HEK293T (cell line): ENCODE results near the gene C2CD4A.

Experiments used
- CTCF ChIA-PET: fragments of 350-600 bp; formaldehyde crosslinking; extraction: SDS; loops from one replicate; lab custom pipeline; 2021; ENCODE audit warnings: antibody characterized with exemption, inconsistent platforms; lab: Yijun Ruan, JAX
- POLR2A ChIA-PET: fragments of 350-600 bp; formaldehyde crosslinking; extraction: SDS; loops from one replicate; lab custom pipeline; 2020; ENCODE audit warnings: antibody characterized with exemption, inconsistent platforms; lab: Yijun Ruan, JAX
- DNase-seq: peaks from one replicate; pipeline ENCODE4 v3.0.0; 2012; ENCODE audit warnings: mixed read lengths; ENCODE audit errors: extremely low spot score
- ARNT ChIP-seq: fragments of 450-650 bp; IDR thresholded peaks from 2 replicates; pipeline ENCODE4 v1.6.1; 2017; ENCODE audit warnings: mild to moderate bottlenecking
- BHLHE40 ChIP-seq: fragments of 450-650 bp; IDR thresholded peaks from 2 replicates; pipeline ENCODE4 v1.6.1; 2016; ENCODE audit warnings: mild to moderate bottlenecking, moderate library complexity, borderline replicate concordance
- CTBP1 ChIP-seq: fragments of 450-650 bp; IDR thresholded peaks from 2 replicates; pipeline ENCODE4 v1.6.1; 2016; ENCODE audit warnings: borderline replicate concordance
- ELF4 ChIP-seq: fragments of 450-650 bp; IDR thresholded peaks from 2 replicates; pipeline ENCODE4 v1.6.1; 2017; ENCODE audit warnings: antibody characterized with exemption
- FOXA1 ChIP-seq: fragments of 450-650 bp; IDR thresholded peaks from 2 replicates; pipeline ENCODE4 v1.6.1; 2016; ENCODE audit warnings: mild to moderate bottlenecking
- HDGF ChIP-seq: fragments of 450-650 bp; IDR thresholded peaks from 2 replicates; pipeline ENCODE4 v1.6.1; 2017; ENCODE audit warnings: antibody characterized with exemption, borderline replicate concordance
- L3MBTL2 ChIP-seq: fragments of 450-650 bp; conservative IDR thresholded peaks from 2 replicates; pipeline ENCODE4 v1.6.1; 2016; ENCODE audit warnings: mild to moderate bottlenecking
- LEF1 ChIP-seq: fragments of 450-650 bp; IDR thresholded peaks from 2 replicates; pipeline ENCODE4 v1.6.1; 2017; ENCODE audit warnings: mild to moderate bottlenecking, borderline replicate concordance
- NFRKB ChIP-seq: fragments of 450-650 bp; IDR thresholded peaks from 2 replicates; pipeline ENCODE4 v1.6.1; 2016; ENCODE audit warnings: mild to moderate bottlenecking, moderate library complexity
- PKNOX1 ChIP-seq: fragments of 450-650 bp; IDR thresholded peaks from 2 replicates; pipeline ENCODE4 v1.6.1; 2016
- SP1 ChIP-seq: fragments of 450-650 bp; IDR thresholded peaks from 2 replicates; pipeline ENCODE4 v1.6.1; 2017
- SUZ12 ChIP-seq: fragments of 450-650 bp; IDR thresholded peaks from 2 replicates; pipeline ENCODE4 v1.6.1; 2016; ENCODE audit warnings: mild to moderate bottlenecking
- TARDBP ChIP-seq: fragments of 450-650 bp; IDR thresholded peaks from 2 replicates; pipeline ENCODE4 v1.6.1; 2016
- ZNF384 ChIP-seq: fragments of 450-650 bp; IDR thresholded peaks from 2 replicates; pipeline ENCODE4 v1.6.1; 2016

C2CD4A gene

DNA sequence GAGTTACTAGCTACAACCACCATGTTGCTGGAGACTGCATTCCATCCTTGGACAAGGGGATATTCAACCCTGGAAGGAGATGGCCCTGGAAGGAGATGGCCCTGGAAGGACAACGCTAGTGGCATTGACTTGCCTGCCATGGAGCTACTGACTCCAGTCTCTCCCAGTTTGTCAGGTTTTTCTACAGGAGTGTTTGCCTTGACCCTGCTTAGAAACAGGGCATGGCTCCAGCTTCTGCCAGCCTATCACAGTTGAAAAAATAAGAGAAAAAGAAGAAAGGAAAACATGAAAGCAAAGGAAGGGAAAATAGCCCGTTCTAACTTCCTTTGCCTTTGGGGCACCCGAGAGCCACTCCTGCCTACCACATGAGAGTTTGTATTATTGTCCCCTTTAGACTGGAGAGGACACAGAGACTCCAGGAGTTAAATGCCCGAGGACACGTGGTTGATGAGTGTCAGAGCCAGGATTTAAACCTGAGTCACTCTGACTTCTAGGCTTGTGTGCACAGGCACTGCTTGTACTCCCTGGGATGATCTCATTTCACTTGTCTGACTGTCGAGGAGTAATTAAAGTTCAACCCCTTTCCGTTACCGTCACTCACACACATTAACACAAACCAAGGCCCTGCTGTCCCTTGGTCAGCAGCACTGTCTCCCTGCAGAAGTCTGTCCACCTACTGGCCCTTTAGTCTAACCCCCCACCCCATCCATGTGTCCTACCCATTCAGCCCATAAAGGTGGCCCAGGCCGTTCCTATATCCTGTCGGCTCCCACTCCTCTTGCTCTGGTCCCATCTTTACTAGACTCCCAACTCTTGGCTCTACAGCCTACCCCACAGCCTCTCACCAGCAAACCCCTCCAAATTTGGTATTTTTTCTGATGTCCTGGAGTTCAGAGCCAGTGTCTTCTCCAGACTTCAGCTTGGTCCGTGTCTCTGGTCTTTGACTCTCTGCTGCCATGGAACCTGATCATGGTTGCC, 46.1 kb downstream of the C2CD4A start:
- DNase-seq: no peak
- TF ChIP-seq LEF1 (no peak), CTBP1 (no peak), FOXA1 (no peak), ARNT (no peak), ELF4 (no peak), SP1 (no peak), L3MBTL2 (no peak), TARDBP (no peak), HDGF (no peak), NFRKB (no peak), SUZ12 (no peak)
- POLR2A ChIA-PET: no interaction called here

DNA sequence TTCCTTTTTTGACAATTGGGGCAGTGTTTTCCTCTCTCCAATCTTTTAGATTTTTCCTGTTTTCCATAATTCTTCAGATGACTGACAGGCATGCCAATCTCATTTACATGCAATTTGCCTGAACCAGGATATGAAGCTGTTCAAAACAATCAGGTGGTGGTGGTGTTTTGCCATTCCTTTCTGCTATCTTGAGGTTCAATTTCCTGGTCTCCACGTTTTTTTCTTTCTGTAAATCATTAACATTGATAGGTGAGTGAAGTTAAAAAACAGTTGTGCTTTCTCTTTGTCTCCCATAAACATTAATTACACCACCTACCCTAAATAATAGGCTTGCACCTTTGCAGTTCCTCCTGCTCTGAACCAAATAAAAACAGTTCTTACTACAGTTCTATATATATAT, 49.1 kb downstream of the C2CD4A start:
- DNase-seq: no peak
- TF ChIP-seq ARNT (no peak), NFRKB (no peak), CTBP1 (no peak), L3MBTL2 (no peak), SUZ12 (no peak)
- CTCF ChIA-PET: no interaction called here
- POLR2A ChIA-PET: no interaction called here

More for the DNA sequence above, 46.1 kb downstream of the C2CD4A start:
- CTCF ChIA-PET: no interaction called here

DNA sequence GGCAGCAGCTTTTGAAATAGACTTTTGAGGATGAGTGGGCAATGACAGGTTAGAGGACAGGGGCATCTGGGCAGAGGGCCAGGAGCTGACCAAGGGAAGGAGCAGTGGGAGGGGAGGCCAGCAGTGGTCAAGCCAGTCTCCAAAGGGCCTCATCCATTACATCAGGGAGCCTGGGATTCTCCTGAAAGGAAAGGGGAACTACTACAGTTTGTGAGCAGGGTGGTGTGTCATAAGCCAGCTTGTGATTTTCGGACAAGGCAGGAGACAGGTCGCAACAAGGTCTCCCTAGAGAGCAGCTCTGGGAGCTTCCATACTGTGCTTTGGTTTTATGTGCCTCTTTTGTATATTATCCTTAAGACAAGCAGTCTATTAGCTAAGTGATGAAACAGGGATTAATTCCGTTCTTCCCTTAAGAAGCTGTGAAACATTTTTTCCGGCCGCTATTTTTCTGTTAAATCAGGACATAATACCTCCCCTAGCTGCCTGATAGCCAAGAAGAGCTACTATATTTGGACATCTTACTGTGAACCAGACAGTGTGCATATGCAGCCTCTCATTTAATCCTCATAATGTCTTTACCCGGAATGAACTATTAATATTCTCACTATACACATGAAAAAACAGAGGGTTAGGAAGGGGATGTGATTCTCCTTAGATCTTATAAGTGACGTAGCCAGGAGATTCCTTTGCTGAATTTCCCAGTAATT, 51.9 kb downstream of the C2CD4A start:
- CTCF ChIA-PET: no interaction called here
- TF ChIP-seq TARDBP: no peak
- TF ChIP-seq NFRKB: no peak
- no peak for TF ChIP-seq HDGF
- TF ChIP-seq CTBP1: no peak
- POLR2A ChIA-PET: no interaction called here
- DNase-seq: no peak

- CTCF ChIA-PET: no interaction called here
- POLR2A ChIA-PET: no interaction called here
- TF ChIP-seq ARNT (no peak), L3MBTL2 (no peak), ZNF384 (no peak), SP1 (no peak), ELF4 (no peak), BHLHE40 (no peak)
- DNase-seq: no peak
These were observed 52.6 kb downstream of the C2CD4A start for GRCh38 chr15:62119227-62119864.

- TF ChIP-seq SUZ12 (no peak), FOXA1 (no peak), PKNOX1 (no peak), TARDBP (no peak), L3MBTL2 (no peak)
- ChIA-PET POLR2A (no interaction called here), CTCF (no interaction called here)
- no peak for DNase-seq
These were observed 53.1 kb downstream of the C2CD4A start for GRCh38 chr15:62119874-62120273.
